Fibroblast of lung (primary cell): ENCODE results near the gene WEE2. TPM values are rescaled to one million over a fixed set of nuclear protein-coding genes. Genes with fewer than 3 reads are reported as not detected.

Source experiments
- DNase-seq, 2 donors: peaks; one replicate each; pipeline versions ENCODE4 v3.0.0 to v3.0.0-alpha.2; 2010; ENCODE audit warnings: low read depth in 2 of 2
- H2AFZ ChIP-seq: 2 replicates; pipeline ENCODE4 v1.5.1; 2012; ENCODE audit warnings: low read length, control low read depth, inconsistent platforms
- H3K27ac ChIP-seq: 2 replicates; pipeline ENCODE4 v1.5.1; 2011; ENCODE audit warnings: low read length, control low read depth; ENCODE audit not compliant: insufficient read depth
- H3K27me3 ChIP-seq: 2 replicates; pipeline ENCODE4 v1.5.1; 2011; ENCODE audit warnings: mild to moderate bottlenecking, low read length; ENCODE audit not compliant: control insufficient read depth, insufficient read depth
- H3K36me3 ChIP-seq: 2 replicates; pipeline ENCODE4 v1.5.1; 2011; ENCODE audit warnings: low read length; ENCODE audit not compliant: control insufficient read depth, insufficient read depth
- H3K4me1 ChIP-seq: 2 replicates; pipeline ENCODE4 v1.5.1; 2011; ENCODE audit warnings: low read length; ENCODE audit not compliant: control insufficient read depth, insufficient read depth; ENCODE audit errors: extremely low read depth
- H3K4me2 ChIP-seq: 2 replicates; pipeline ENCODE4 v1.5.1; 2011; ENCODE audit warnings: low read length, control low read depth; ENCODE audit not compliant: insufficient read depth; ENCODE audit errors: extremely low read depth
- H3K4me3 ChIP-seq, 4 experiments: fragments of 200-600 bp in 1 of 4; sonication (generic) in 1 of 4; replicated peaks in 1 of 4; 2 replicates each; pipeline ENCODE4 v1.5.1; 2011 to 2016; ENCODE audit warnings: low read length in 4 of 4, low read depth in 3 of 4, mild to moderate bottlenecking in 3 of 4, control low read depth in 2 of 4, inconsistent platforms in 1 of 4, mixed read lengths in 1 of 4; ENCODE audit not compliant: insufficient read depth in 1 of 4; ENCODE audit errors: control extremely low read depth in 1 of 4
- H3K79me2 ChIP-seq: 2 replicates; pipeline ENCODE4 v1.5.1; 2012; ENCODE audit warnings: mild to moderate bottlenecking, low read length, inconsistent platforms; ENCODE audit not compliant: control insufficient read depth, insufficient read depth
- H3K9ac ChIP-seq: 2 replicates; pipeline ENCODE4 v1.5.1; 2011; ENCODE audit warnings: mild to moderate bottlenecking, low read length, control low read depth; ENCODE audit not compliant: insufficient read depth
- H3K9me3 ChIP-seq: 2 replicates; pipeline ENCODE4 v1.5.1; 2012; ENCODE audit warnings: low read depth, low read length; ENCODE audit not compliant: control insufficient read depth, insufficient read depth
- H4K20me1 ChIP-seq: 2 replicates; pipeline ENCODE4 v1.5.1; 2011; ENCODE audit warnings: low read length; ENCODE audit not compliant: control insufficient read depth, insufficient read depth; ENCODE audit errors: extremely low read depth
- EZH2 ChIP-seq: IDR thresholded peaks from 2 replicates; pipeline ENCODE4 v1.5.1; 2012; ENCODE audit warnings: low read length, control low read depth, mild to moderate bottlenecking; ENCODE audit errors: missing control alignments
- polyA plus RNA-seq, 2 donors: library from polyadenylated mRNA; depleted of rRNA in 1 of 2; stranded (reverse) in 1 of 2; unstranded in 1 of 2; fragments of >200 nt; gene quantifications; 2 replicates each; pipeline ENCODE4 v1.2.1, GENCODE V29; 2011 to 2012; ENCODE audit warnings: missing spikeins in 1 of 2
- total RNA-seq: library from RNA; depleted of rRNA; stranded (reverse); fragments of >200 nt; gene quantifications from 2 replicates; pipeline ENCODE4 v1.2.1, GENCODE V29; 2014
- TF ChIP-seq, protein P1 (sequence below), 2 donors: IDR thresholded peaks in 1 of 2; conservative IDR thresholded peaks in 1 of 2; 1 replicate in 1 of 2; 2 replicates in 1 of 2; pipeline ENCODE4 v1.5.1; 2011 to 2012; ENCODE audit warnings: low read length in 2 of 2, control low read depth in 1 of 2, inconsistent platforms in 1 of 2, low read depth in 1 of 2, mild to moderate bottlenecking in 1 of 2

Gene WEE2
- total and polyA plus RNA-seq, 2 donors (not counting 1 experiment from before 2014, with no cell fraction given) = not detected

DNA sequence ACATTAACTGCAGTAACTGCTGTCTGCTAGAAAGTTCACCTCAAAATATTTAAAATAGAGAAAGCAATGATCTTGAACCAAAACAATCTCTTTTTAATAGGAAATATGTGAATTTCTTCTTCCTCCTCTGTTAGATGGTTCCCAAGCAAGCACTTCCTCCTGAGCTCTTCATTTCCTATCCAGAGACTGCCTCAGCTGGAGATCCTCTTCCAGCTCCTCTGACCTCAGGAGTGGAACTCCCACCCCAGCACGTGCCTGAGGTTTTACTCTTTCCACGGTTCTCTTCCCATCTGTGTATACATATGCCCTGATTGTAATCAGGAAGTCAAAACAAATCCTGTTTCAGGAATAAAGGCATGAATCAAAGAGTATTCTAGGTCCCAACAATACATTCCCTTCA, 11.8 kb upstream of the WEE2 start:
- no peak overlapping the region for H3K9ac ChIP-seq
- TF ChIP-seq, protein P1, sequence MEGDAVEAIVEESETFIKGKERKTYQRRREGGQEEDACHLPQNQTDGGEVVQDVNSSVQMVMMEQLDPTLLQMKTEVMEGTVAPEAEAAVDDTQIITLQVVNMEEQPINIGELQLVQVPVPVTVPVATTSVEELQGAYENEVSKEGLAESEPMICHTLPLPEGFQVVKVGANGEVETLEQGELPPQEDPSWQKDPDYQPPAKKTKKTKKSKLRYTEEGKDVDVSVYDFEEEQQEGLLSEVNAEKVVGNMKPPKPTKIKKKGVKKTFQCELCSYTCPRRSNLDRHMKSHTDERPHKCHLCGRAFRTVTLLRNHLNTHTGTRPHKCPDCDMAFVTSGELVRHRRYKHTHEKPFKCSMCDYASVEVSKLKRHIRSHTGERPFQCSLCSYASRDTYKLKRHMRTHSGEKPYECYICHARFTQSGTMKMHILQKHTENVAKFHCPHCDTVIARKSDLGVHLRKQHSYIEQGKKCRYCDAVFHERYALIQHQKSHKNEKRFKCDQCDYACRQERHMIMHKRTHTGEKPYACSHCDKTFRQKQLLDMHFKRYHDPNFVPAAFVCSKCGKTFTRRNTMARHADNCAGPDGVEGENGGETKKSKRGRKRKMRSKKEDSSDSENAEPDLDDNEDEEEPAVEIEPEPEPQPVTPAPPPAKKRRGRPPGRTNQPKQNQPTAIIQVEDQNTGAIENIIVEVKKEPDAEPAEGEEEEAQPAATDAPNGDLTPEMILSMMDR (conservative IDR thresholded peaks at IDR 0.05 in 1 of 2, IDR thresholded peaks at IDR 0.05 in 1 of 2; ENCODE audit: low read depth in 1 of 2, low read length in 2 of 2) = no peak
- no peak for TF ChIP-seq EZH2
- H3K9me3 ChIP-seq = no peaks in the 10 kb centered on the region
- no peaks in the 10 kb centered on the region for H3K4me1 ChIP-seq
- no peak for DNase-seq
- no peak overlapping the region for H3K4me3 ChIP-seq
- H3K4me2 ChIP-seq = no peak overlapping the region
- no peaks in the 10 kb centered on the region for H3K27me3 ChIP-seq
- no peaks in the 10 kb centered on the region for H4K20me1 ChIP-seq
- no peak overlapping the region for H3K27ac ChIP-seq
- no peak overlapping the region for H2AFZ ChIP-seq
- H3K36me3 ChIP-seq = no peaks in the 10 kb centered on the region
- no peaks in the 10 kb centered on the region for H3K79me2 ChIP-seq

DNA sequence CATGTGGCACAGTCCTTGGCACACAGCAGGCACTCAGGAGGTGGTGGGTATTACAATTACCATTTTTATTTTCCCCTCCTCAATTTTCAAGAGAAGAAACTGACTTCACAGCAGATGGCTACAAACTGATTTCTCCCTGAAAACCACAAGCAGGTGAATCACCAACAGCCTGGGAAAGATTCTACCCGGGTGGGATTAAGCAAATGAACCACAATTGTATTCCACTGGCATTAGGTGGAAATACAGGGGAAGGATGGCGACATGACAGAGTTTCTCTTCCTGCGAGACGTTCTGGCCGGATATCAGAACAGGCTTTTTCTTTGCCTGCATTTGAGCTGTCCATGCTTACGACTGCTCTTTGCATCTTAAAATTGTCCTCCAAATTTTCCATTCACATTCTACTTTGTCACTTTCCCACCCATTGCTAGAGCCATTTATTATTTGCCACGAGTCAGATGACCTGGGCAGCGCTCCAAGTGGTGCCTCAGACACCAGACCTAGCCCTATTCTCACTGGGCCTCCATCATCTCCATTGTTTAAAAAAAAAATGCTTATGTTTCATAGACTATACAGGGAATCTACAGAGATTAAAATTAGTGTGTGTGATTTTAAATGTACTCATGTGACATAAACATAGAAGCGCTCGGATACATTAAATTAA, 10.8 kb upstream of the WEE2 start:
- no peaks in the 10 kb centered on the region for H3K9me3 ChIP-seq
- H3K36me3 ChIP-seq = no peaks in the 10 kb centered on the region
- H3K4me3 ChIP-seq = no peak overlapping the region
- H3K27me3 ChIP-seq = no peaks in the 10 kb centered on the region
- no peak overlapping the region for H3K9ac ChIP-seq
- H3K79me2 ChIP-seq = no peaks in the 10 kb centered on the region
- no peak overlapping the region for H3K27ac ChIP-seq
- H2AFZ ChIP-seq = no peak overlapping the region
- H3K4me1 ChIP-seq = no peaks in the 10 kb centered on the region
- no peak overlapping the region for H3K4me2 ChIP-seq
- peak in 1 of 2 donors; percentile 86 for DNase-seq
- TF ChIP-seq, protein P1 (conservative IDR thresholded peaks at IDR 0.05 in 1 of 2, IDR thresholded peaks at IDR 0.05 in 1 of 2; ENCODE audit: low read depth in 1 of 2, low read length in 2 of 2) = no peak
- no peak for TF ChIP-seq EZH2
- H4K20me1 ChIP-seq = no peaks in the 10 kb centered on the region

DNA sequence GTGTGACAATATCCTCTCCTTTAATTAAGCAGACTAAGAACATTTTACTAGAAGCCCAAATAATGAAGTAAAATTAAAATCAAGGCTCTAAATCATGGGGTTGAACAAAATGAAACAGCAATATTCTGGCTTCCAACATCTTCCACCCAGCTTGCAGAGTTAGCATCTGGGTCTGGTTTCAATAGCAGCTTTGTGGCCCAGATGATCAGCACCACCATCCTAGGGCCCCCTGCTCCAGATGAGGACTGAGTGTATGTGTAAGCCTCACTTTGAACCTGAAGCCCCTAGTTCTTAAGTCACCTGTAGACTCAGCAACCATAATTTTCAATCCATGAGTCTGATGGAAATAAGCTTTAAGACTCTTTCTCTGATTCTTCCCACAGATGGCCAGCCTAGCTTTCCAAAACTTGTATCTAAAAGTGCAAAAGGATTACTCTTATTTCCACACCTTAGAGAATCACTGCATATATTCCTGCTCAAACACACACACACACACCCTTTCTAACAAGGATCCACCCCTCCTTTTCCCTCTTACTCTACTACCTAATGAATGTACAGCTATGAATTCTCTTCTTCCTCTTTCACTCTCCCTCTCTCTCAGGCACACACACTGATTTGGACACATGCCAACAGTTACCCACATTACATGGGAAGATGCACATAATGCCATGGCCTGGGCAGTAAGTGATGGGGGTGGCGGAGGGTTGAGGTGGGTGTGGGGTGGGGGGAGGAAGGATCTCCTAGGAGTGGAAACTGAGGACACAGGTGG, 9.7 kb upstream of the WEE2 start:
- no peak for DNase-seq
- Histone ChIP-seq H3K36me3 (no peaks in the 10 kb centered on the region), H3K4me2 (no peak overlapping the region), H3K79me2 (no peaks in the 10 kb centered on the region), H2AFZ (no peak overlapping the region), H3K27me3 (no peaks in the 10 kb centered on the region), H3K9ac (no peak overlapping the region), H4K20me1 (no peaks in the 10 kb centered on the region), H3K27ac (no peak overlapping the region), H3K9me3 (no peaks in the 10 kb centered on the region), H3K4me1 (no peaks in the 10 kb centered on the region), H3K4me3 (no peak overlapping the region)
- TF ChIP-seq, protein P1 (conservative IDR thresholded peaks at IDR 0.05 in 1 of 2, IDR thresholded peaks at IDR 0.05 in 1 of 2; ENCODE audit: low read depth in 1 of 2, low read length in 2 of 2) = no peak
- no peak for TF ChIP-seq EZH2
